ENCODE measurements around the gene LBP.
"Not testable (repeated sequence)": the region's sequence is repeated elsewhere in the genome, so short reads cannot be mapped to it uniquely, and the experiment has no call there.

The LBP gene

DNA sequence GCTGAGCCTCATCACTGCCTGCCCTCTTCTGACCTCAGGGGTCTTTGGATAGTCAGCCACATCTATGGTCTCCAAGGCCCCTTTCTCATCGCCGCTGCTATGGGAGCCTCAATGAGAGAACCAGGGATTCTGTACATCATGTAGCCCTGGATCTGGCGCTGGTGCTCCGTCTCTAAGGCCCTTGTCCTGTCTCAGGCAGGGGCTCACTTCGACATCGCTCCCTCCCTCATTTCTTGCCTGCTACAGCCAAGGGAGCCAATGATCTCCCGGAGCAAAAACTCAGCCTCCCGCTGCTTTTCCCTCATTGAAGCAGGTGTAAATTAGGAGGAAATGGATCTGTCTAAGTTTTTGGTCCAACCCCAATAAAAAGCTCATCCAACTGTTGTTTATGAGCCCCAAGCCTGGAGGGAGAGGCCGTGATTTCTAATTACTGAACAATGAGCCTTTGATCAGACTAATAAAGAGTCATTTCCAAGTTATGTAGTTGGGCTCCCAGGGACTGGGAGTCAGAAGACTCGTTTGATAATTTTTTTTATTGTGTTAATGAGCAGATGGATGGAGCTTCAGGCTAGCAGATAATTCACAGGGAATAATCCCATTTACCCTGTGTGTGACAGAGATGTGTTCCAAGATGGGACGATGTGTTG, 30.9 kb downstream of the LBP start:
- DNase-seq (ENCODE audit: insufficient read length, low spot score) (no peak), FAIRE-seq (no peak)
- no peak for TF ChIP-seq POLR2A (IDR thresholded peaks at IDR 0.05; ENCODE audit: low read depth, low read length)

DNA sequence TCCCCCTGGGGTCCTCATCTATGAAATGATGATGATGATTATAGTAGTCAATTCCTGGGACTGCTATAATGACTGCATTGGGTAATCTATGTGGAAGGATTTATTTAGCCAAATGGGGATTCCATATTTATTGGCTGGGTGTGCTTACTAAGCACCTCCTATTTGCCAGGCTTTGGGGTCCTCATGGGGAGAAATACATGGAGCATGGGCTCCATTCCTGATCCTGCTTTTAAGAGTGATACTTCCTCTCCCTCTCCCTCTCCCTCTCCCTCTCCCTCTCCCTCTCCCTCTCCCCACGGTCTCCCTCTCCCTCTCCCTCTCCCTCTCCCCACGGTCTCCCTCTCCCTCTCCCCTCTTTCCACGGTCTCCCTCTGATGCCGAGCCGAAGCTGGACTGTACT, 31.6 kb downstream of the LBP start:
- not testable (repeated sequence) for FAIRE-seq; DNase-seq (ENCODE audit: insufficient read length, low spot score)

DNA sequence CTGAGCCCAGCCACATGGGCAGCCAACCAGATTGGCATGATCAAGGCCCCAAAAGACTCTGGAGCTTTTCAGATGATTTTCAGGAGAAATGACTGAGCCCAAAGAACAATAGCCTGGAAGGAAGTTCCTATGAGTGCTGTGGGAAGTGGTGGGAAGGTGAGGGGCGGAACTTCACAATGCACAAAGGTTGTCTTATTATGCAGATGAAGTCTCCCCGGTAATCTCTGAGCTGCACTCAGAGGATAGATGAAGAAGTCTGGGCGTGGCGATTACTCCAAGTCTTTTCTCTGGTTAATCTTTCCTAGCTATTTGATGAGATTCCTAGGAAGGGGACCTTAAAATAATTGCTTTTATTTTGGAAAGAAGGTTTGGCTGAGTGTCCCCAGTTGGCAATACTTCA, 36.9 kb downstream of the LBP start:
- no peak for DNase-seq (ENCODE audit: insufficient read length, low spot score)
- no peak for FAIRE-seq
- TF ChIP-seq POLR2A (IDR thresholded peaks at IDR 0.05; ENCODE audit: low read depth, low read length) = no peak

DNA sequence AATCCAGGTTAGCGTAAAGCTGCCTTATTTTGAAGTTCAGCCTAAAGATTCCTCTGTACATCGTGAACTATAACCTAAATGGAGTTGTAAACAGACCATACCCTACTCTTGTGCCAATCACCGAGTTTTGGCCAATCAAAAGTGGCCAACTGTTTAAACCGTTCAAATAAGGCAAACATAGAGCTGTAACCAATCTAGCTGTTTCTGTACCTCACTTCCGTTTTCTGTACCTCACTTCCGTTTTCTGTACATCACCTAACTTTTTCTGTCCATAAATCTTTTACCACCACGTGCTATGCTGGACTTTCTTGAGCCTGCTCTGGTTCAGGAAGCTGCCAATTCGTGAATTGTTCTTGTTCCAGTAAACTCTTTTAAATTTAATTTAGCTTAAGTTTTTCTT, 39.7 kb downstream of the LBP start:
- FAIRE-seq (no peak), DNase-seq (ENCODE audit: insufficient read length, low spot score) (no peak)
- TF ChIP-seq POLR2A (IDR thresholded peaks at IDR 0.05; ENCODE audit: low read depth, low read length) = no peak

DNA sequence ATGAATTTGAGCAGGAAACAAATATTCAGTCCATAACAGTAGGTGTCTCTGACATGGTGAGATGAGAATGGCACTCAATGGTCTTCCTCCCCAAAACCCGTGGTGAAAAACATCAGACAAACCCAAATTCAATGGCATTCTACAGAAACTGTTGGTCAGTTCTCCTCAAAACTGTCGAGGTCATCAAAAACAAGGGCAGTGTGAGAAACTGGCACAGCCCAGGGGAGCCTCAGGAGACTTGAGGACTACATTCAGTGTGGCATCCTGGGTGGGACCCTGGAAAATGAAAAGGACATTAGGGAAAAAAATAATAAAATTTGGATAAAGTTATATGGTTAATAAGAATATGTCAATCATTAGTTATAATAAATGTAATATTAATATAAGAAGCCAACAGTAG, 40.6 kb downstream of the LBP start:
- no peak for TF ChIP-seq POLR2A (IDR thresholded peaks at IDR 0.05; ENCODE audit: low read depth, low read length)
- FAIRE-seq = no peak
- DNase-seq (ENCODE audit: insufficient read length, low spot score) = no peak

DNA sequence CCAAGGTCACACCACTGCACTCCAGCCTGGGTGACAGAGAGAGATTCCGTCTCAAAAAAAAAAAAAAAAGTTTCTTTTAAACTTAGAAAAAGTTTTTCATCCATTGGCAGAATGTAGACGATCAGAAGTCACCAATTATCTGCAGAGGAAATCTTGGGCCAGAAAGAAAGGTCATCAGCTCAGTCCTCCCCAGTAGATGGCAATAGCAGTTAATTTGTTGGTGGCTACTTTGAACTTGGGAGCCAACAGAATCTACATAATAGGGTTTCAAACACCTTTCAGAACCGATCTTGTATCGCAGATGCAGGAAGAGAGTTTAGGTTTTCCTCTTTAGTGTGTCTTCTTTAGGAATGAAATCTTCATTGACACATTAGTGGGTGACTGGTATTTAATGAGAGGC, 41.7 kb downstream of the LBP start:
- no peak for DNase-seq (ENCODE audit: insufficient read length, low spot score)
- FAIRE-seq = no peak
- no peak for TF ChIP-seq POLR2A (IDR thresholded peaks at IDR 0.05; ENCODE audit: low read depth, low read length)

DNA sequence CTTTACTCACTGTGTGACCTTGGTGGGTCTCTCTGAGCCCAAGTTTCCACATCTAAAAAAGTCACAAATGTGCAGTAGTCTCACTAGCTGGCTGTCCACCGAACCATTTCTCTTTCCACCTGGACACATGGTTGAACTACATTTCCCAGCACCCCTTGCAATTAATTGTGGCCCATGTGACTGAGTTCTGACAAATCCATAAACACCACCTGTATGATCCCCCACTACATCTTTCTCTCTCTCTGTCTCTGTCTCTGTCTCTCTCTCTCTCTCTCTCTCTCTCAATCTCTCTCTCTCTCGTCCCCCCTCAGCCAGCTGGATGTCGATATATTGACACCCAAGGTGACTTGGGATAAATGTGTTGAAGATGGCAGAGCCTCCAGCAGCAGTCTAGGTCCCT, 46.1 kb downstream of the LBP start:
- FAIRE-seq = no peak
- TF ChIP-seq POLR2A (IDR thresholded peaks at IDR 0.05; ENCODE audit: low read depth, low read length) = no peak
- DNase-seq (ENCODE audit: insufficient read length, low spot score) = no peak

DNA sequence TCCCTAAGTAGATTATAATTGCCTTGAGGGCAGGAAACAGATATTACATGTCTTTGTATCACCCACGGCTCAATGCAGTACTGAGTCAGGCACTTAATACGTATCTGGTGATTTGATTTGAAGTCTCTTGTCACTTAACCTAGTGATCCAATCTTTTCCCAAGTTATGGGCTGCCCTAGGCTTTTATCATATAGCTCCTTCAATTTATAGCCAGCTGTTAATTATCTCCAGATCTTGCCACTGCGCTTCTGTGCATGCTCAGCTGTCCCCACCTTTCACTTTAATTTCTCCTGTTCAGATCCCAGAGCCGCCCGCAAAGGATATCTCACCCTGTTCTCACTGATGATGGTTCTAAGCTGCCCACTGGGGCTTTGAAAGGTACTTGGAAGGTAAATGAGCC, 47.0 kb downstream of the LBP start:
- no peak for TF ChIP-seq POLR2A (IDR thresholded peaks at IDR 0.05; ENCODE audit: low read depth, low read length)
- FAIRE-seq = no peak
- DNase-seq (ENCODE audit: insufficient read length, low spot score) = no peak

DNA sequence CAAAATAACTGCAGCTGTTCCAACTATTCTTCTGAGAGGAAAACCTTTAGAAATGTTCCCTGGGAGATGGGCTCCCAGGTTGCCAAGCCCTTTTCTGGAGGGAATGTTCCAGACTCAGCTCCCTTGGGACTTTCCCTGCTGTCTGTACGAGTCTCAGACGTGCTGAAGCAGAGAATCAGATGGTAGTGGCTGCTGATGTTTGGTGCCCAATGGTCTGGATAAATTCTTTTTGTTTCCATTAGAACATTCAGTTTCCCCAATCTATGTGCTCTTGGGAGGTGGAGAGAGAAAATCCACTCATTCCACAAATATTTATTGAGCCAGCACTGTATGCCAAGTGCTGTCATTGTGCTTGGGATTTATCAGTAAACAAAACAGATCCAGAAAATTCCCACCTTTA, 48.9 kb downstream of the LBP start:
- no peak for FAIRE-seq
- TF ChIP-seq POLR2A (IDR thresholded peaks at IDR 0.05; ENCODE audit: low read depth, low read length) = no peak
- DNase-seq (ENCODE audit: insufficient read length, low spot score) = no peak

DNA sequence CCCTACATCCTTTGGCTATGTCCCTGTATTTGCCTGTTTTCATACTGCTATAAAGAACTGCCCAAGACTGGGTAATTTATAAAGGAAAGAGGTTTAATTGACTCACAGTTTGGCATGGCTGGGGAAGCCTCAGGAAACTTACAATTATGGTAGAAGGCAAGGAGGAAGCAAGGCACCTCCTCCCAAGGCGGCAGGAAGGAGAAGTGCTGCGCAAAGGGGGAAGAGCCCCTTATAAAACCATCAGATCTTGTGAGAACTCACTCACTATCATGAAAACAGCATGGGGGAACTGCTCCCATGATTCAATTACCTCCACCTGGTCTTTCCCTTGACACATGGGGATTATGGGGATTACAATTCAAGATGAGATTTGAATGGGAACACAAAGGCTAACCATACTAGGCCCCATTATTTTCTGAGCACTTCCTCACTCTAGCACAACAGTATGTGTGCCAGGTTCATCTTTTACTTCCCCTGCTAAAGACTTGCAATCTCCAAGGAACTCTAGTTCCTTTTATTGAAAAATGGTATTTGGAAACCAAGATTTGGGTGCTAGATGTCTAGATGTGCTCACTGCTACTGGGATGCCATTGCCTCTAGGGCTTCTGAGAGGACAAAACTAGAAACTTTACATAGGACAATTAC, 49.6 kb downstream of the LBP start:
- not testable (repeated sequence) for FAIRE-seq; DNase-seq (ENCODE audit: insufficient read length, low spot score)

DNA sequence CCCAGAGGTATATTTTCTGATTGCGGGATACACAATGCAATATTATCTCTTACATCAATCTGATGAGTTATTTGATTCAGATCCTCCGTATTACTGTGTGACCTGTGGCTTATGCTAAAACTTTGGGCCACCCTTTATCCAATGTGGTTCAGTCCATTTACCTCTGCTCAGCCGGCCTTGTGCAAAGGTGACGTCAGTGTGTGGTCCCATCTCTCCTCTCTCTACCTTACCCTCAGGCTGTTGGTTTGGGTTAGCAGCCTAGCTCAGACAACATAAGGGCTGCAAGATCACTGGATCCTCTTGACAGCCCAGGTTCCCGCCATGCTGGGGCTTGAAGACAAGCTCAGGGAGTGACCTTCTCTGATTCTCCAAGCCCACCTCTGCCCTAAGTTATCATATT, 55.8 kb downstream of the LBP start:
- DNase-seq (ENCODE audit: insufficient read length, low spot score) = no peak
- no peak for TF ChIP-seq POLR2A (IDR thresholded peaks at IDR 0.05; ENCODE audit: low read depth, low read length)
- no peak for FAIRE-seq

DNA sequence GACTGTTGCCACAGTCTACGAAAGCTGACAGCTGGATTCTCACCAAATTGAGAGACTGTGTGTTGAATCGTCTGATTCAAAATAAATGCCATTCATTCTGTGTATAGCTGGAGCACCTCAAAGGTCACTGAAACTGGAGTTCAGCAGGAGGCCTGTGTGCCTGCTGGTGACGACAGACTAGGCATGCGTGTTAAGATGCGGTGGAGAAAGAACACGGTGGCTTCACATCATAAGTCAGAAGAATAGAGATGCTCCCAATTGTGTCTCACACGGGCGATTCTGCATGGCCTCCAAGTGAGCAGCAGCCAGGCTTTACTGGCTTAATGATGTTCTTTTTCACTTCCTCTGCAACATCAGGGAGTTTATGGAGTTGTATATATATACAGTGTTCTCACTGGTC, 56.5 kb downstream of the LBP start:
- no peak for DNase-seq (ENCODE audit: insufficient read length, low spot score)
- no peak for TF ChIP-seq POLR2A (IDR thresholded peaks at IDR 0.05; ENCODE audit: low read depth, low read length)
- no peak for FAIRE-seq

DNA sequence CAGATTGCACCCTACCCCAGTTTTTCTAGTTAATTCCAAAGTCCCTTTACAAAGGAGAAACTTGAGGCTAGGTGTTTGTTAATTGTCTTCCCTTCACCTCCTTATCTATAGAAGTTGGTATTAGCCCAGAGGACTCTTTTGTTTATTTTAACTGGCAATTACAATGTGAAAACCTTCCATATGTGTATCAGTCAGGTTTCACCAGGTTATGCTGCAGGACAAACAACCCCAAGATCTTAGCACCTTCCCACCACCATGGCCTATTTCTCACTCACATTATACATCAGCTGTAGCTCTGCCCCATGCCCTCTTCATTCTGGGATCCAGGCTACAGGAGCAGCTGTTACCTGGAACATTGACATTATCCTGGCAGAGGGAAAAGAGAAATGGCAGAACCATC, 57.7 kb downstream of the LBP start:
- FAIRE-seq = no peak
- no peak for TF ChIP-seq POLR2A (IDR thresholded peaks at IDR 0.05; ENCODE audit: low read depth, low read length)
- no peak for DNase-seq (ENCODE audit: insufficient read length, low spot score)

DNA sequence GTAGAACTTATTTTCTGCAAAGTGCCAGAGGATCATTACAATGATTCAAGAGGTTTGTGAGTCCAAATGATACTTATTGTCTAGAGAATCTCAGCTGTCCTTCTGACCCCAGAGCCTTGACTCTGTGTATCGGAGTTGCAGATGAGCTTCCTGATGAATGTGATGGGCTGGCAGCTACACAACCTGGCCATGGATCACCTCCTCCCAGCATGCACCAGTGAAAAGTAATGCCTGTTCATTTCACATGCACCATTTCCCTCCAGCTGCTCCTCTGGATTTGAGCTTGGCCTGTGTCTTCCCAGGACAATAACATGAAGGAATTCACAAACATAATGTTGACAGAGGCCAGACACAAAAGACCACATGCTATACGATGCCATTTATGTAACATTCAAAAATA, 58.9 kb downstream of the LBP start:
- no peak for DNase-seq (ENCODE audit: insufficient read length, low spot score)
- no peak for FAIRE-seq
- no peak for TF ChIP-seq POLR2A (IDR thresholded peaks at IDR 0.05; ENCODE audit: low read depth, low read length)

DNA sequence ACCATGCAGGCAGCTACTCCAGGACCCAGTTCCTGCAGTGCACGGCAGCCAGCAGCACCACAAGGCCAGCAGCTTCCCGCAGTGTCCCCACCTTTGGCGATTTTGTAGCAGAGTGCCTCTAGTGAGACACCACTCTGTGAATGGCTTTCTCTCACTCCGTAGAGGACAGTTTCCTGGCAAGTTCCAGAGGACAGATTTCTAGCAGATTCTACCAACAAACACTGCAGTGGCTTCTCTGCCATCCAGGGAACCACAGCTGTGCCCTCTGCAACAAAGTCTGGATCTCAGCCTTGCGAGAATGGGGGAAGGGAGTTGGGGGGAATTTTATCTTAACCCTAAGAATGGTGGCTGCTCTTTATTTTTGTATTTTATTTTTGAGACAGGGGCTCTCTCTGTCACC, 60.2 kb downstream of the LBP start:
- no peak for TF ChIP-seq POLR2A (IDR thresholded peaks at IDR 0.05; ENCODE audit: low read depth, low read length)
- DNase-seq (ENCODE audit: insufficient read length, low spot score) (no peak), FAIRE-seq (no peak)

DNA sequence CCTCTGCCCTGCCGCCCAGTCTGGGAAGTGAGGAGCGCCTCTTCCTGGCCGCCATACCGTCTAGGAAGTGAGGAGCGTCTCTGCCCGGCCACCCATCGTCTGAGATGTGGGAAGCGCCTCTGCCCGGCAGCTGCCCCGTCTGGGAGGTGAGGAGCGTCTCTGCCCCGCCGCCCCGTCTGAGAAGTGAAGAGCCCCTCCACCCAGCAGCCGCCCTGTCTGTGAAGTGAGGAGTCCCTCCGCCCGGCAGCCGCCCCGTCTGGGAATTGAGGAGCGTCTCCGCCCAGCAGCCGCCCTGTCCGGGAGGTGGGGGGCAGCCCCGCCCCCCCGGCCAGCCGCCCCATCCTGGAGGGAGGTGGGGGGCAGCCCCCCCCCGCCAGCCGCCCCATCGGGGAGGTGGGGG, 61.0 kb downstream of the LBP start:
- FAIRE-seq (no peak), DNase-seq (ENCODE audit: insufficient read length, low spot score) (no peak)
- TF ChIP-seq POLR2A (IDR thresholded peaks at IDR 0.05; ENCODE audit: low read depth, low read length) = no peak

DNA sequence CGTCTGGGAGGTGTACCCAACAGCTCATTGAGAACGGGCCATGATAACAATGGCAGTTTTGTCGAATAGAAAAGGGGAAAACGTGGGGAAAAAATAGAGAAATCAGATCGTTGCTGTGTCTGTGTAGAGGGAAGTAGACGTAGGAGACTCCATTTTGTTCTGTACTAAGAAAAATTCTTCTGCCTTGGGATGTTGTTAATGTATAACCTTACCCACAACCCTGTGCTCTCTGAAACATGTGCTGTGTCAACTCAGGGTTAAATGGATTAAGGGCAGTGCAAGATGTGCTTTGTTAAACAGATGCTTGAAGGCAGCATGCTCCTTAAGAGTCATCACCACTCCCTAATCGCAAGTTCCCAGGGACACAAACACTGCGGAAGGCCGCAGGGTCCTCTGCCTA, 61.5 kb downstream of the LBP start:
- DNase-seq (ENCODE audit: insufficient read length, low spot score); FAIRE-seq: not testable (repeated sequence)

All from H54 (cell line).